Fibroblast of skin of scalp (primary cell): ENCODE results near the gene SHROOM3.
"Not testable (repeated sequence)": the region's sequence is repeated elsewhere in the genome, so short reads cannot be mapped to it uniquely, and the experiment has no call there.

Experiments used
- DNase-seq: peaks from one replicate; pipeline ENCODE4 v3.0.0-alpha.2; 2013

SHROOM3 gene

GRCh38 chr4:76699751-76700310 is 264.8 kb downstream of the SHROOM3 start:
- peak; percentile 64 for DNase-seq

GRCh38 chr4:76702440-76703122 is 267.6 kb downstream of the SHROOM3 start:
- DNase-seq = no peak

GRCh38 chr4:76703123-76703490 is 268.1 kb downstream of the SHROOM3 start:
- peak; percentile 43 for DNase-seq

- DNase-seq = peak; percentile 52
Observed at GRCh38 chr4:76703676-76704075, 268.6 kb downstream of the SHROOM3 start.

- DNase-seq = peak; percentile 90
Observed at GRCh38 chr4:76704133-76704881, 269.3 kb downstream of the SHROOM3 start.

- DNase-seq = no peak
Observed at GRCh38 chr4:76705472-76705871, 270.4 kb downstream of the SHROOM3 start.

GRCh38 chr4:76706581-76706980 is 271.6 kb downstream of the SHROOM3 start:
- DNase-seq = no peak

GRCh38 chr4:76708971-76709771 is 274.1 kb downstream of the SHROOM3 start:
- DNase-seq = peak; percentile 81

GRCh38 chr4:76709772-76710090 is 274.7 kb downstream of the SHROOM3 start:
- no peak for DNase-seq

- DNase-seq = peak; percentile 35
Observed at GRCh38 chr4:76712564-76712963, 277.5 kb downstream of the SHROOM3 start.

GRCh38 chr4:76714226-76714625 is 279.2 kb downstream of the SHROOM3 start:
- DNase-seq = no peak

- DNase-seq = no peak
Observed at GRCh38 chr4:76716020-76716419, 281.0 kb downstream of the SHROOM3 start.

- DNase-seq = no peak
Observed at GRCh38 chr4:76716658-76717057, 281.6 kb downstream of the SHROOM3 start.

GRCh38 chr4:76717431-76717830 is 282.4 kb downstream of the SHROOM3 start:
- DNase-seq = no peak

- DNase-seq = no peak
Observed at GRCh38 chr4:76718021-76718420, 283.0 kb downstream of the SHROOM3 start.

GRCh38 chr4:76718831-76719230 is 283.8 kb downstream of the SHROOM3 start:
- DNase-seq = no peak

GRCh38 chr4:76720121-76720520 is 285.1 kb downstream of the SHROOM3 start:
- no peak for DNase-seq

GRCh38 chr4:76722146-76722545 is 287.1 kb downstream of the SHROOM3 start:
- DNase-seq = not testable (repeated sequence)

GRCh38 chr4:76722838-76723237 is 287.8 kb downstream of the SHROOM3 start:
- no peak for DNase-seq

GRCh38 chr4:76723373-76723772 is 288.3 kb downstream of the SHROOM3 start:
- DNase-seq = peak; percentile 51

- peak; percentile 78 for DNase-seq
Observed at GRCh38 chr4:76723924-76724323, 288.9 kb downstream of the SHROOM3 start.

- no peak for DNase-seq
Observed at GRCh38 chr4:76725039-76725438, 290.0 kb downstream of the SHROOM3 start.

GRCh38 chr4:76726176-76726575 is 291.1 kb downstream of the SHROOM3 start:
- peak; percentile 78 for DNase-seq
